Body of pancreas (tissue), 4 donors: Measurements from ENCODE around the gene RHAG. TPM values are rescaled to one million over a fixed set of nuclear protein-coding genes. Genes with fewer than 3 reads are reported as not detected.
A peak's percentile ranks its signal among the peaks of the same experiment; 100 is the strongest.

Source experiments
- ATAC-seq: fragments of 150-250 bp; one replicate; pipeline ENCODE4 v1.9.1; 2016
- DNase-seq, 4 donors: peaks; one replicate each; pipeline ENCODE4 v3.0.0-alpha.2; 2019
- H3K27ac ChIP-seq, 4 donors: fragments of 200-600 bp; sonication (generic); 1 replicate in 3 of 4; 2 replicates in 1 of 4; pipeline versions ENCODE4 v1.5.1 to v1.6.1; 2016 to 2019; ENCODE audit warnings: mild to moderate bottlenecking in 1 of 4, mixed read lengths in 1 of 4, moderate library complexity in 1 of 4
- H3K27me3 ChIP-seq, 2 donors: fragments of 200-600 bp; sonication (generic); one replicate each; pipeline ENCODE4 v1.6.0; 2016; ENCODE audit warnings: mild to moderate bottlenecking in 1 of 2
- H3K36me3 ChIP-seq, 2 donors: fragments of 200-600 bp; sonication (generic); replicated peaks in 1 of 2; 2 replicates each; pipeline ENCODE4 v1.5.1; 2016; ENCODE audit warnings: low read depth in 2 of 2; ENCODE audit not compliant: insufficient read depth in 1 of 2
- H3K4me1 ChIP-seq: fragments of 200-600 bp; sonication (generic); one replicate; pipeline ENCODE4 v1.6.0; 2016
- H3K4me3 ChIP-seq, 2 donors: fragments of 200-600 bp; sonication (generic); 1 replicate in 1 of 2; 2 replicates in 1 of 2; pipeline ENCODE4 v1.5.1; 2016 to 2019
- H3K9me3 ChIP-seq, 3 donors: fragments of 200-600 bp; sonication (generic); 1 replicate in 2 of 3; 2 replicates in 1 of 3; pipeline ENCODE4 v1.5.1; 2016
- POLR2A ChIP-seq, 3 donors: fragments of 450-650 bp; IDR thresholded peaks; one replicate each; pipeline ENCODE4 v1.6.1; 2016; ENCODE audit warnings: antibody characterized with exemption in 3 of 3, mild to moderate bottlenecking in 2 of 3
- WGBS, 2 donors: methylation state at CpG; one replicate each; pipeline ENCODE4 v1.1.5; 2017; 5-methylcytosine and 5-hydroxymethylcytosine counted together
- intact Hi-C: fragments of 100-400 bp; cut with DNase I; formaldehyde crosslinking; loops from one replicate; pipeline ENCODE4 v1.15.1; 2023
- total RNA-seq, 2 donors: library from RNA; depleted of rRNA; stranded (reverse); fragments of >200 nt; gene quantifications; one replicate each; pipeline ENCODE4 v1.1.0, GENCODE V29; 2016
- TF ChIP-seq, protein P1 (sequence below), 7 experiments: fragments of 450-650 bp in 4 of 7; fragments of 200-600 bp in 3 of 7; sonication (generic) in 3 of 7; IDR thresholded peaks; one replicate each; pipeline ENCODE4 v1.5.1; 2016 to 2019; ENCODE audit warnings: antibody characterized with exemption in 7 of 7

Gene RHAG
- not detected for total RNA-seq

- ATAC-seq = no peak
- H3K27me3 ChIP-seq = no peaks in the 10 kb centered on the region
- TF ChIP-seq, protein P1, sequence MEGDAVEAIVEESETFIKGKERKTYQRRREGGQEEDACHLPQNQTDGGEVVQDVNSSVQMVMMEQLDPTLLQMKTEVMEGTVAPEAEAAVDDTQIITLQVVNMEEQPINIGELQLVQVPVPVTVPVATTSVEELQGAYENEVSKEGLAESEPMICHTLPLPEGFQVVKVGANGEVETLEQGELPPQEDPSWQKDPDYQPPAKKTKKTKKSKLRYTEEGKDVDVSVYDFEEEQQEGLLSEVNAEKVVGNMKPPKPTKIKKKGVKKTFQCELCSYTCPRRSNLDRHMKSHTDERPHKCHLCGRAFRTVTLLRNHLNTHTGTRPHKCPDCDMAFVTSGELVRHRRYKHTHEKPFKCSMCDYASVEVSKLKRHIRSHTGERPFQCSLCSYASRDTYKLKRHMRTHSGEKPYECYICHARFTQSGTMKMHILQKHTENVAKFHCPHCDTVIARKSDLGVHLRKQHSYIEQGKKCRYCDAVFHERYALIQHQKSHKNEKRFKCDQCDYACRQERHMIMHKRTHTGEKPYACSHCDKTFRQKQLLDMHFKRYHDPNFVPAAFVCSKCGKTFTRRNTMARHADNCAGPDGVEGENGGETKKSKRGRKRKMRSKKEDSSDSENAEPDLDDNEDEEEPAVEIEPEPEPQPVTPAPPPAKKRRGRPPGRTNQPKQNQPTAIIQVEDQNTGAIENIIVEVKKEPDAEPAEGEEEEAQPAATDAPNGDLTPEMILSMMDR (IDR thresholded peaks at IDR 0.05) = no peak
- TF ChIP-seq POLR2A (IDR thresholded peaks at IDR 0.05) = no peak
- no peaks in the 10 kb centered on the region for H3K4me1 ChIP-seq
- no peak within 1 kb of the TSS for H3K27ac ChIP-seq
- no peak within 1 kb of the TSS for H3K4me3 ChIP-seq
- WGBS, 2 donors = 52 to 59% methylated on average over 3 of the region's 3 CpGs
- DNase-seq = no peak
- no peaks in the 10 kb centered on the region for H3K36me3 ChIP-seq
- no peaks in the 10 kb centered on the region for H3K9me3 ChIP-seq
- intact Hi-C loops = no loop called here
These were observed at the start of gene RHAG for GRCh38 chr6:49636713-49637349. Gene RHAG, minus strand, starts transcription at chr6:49636839. Its CDS starts 27 bp downstream, at chr6:49636812.

DNA sequence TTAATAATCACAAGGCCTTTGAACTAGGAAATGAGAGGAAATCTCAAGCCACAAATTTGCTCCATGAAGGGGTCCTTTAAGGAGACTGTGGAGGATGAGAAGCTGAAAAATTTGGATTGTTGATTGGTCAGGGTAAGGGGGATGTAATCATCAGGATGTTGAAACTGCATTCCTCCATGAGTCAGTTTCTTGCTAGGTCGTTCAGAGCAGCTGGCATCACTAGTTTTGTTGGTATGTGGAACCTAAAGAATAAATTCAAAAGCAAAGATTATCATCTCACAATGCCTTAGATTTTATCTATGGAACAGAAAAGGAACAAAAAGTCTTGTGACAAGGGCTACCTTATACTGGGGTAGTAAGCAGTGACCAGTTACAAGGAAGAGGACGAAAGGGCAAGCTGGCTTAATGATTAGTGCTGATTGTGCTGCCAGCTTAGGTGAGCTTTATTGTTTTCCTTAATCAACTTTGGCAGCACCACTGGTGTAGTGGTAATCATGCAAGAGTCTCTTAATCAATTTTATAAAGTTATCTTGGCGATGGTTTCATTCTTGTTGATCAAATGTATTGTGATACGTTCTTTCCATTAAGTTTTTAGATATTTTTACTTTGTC, 40.1 kb upstream of the RHAG start:
- Histone ChIP-seq H3K27ac (no peak overlapping the region), H3K27me3 (no peaks in the 10 kb centered on the region), H3K4me3 (no peak overlapping the region), H3K4me1 (no peaks in the 10 kb centered on the region), H3K36me3 (no peaks in the 10 kb centered on the region), H3K9me3 (no peaks in the 10 kb centered on the region)
- ATAC-seq = peak; percentile 38
- WGBS, 2 donors = 26 to 28% methylated on average over 4 of the region's 4 CpGs
- DNase-seq = peak in 1 of 4 donors; percentile 8
- intact Hi-C loops = no loop called here
- TF ChIP-seq POLR2A (IDR thresholded peaks at IDR 0.05) = no peak
- TF ChIP-seq, protein P1 (IDR thresholded peaks at IDR 0.05) = no peak

DNA sequence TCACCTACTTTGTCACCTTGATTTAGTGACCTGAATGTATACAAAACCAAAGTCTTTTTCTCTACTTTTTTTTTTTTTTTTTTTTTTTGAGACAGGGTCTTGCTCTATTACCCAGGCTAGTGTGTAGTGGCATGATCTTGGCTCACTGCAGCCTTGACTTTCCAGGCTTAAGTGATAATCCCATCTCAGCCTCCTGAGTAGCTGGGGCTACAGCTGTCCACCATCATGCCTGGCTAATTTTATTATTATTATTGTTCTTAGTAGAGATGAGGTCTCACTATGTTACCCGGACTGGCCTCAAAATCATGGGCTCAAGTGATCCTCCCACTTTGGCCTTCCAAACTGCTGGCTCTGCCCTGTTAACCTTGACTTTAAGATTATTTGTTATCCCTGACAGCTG, 39.2 kb upstream of the RHAG start:
- no peaks in the 10 kb centered on the region for H3K4me1 ChIP-seq
- ATAC-seq (no peak), DNase-seq (no peak)
- no peak overlapping the region for H3K27ac ChIP-seq
- H3K4me3 ChIP-seq = no peak overlapping the region
- H3K36me3 ChIP-seq = no peaks in the 10 kb centered on the region
- intact Hi-C loops = no loop called here
- WGBS, 2 donors = 80 to 81% methylated on average over 1 of the region's 1 CpG
- no peaks in the 10 kb centered on the region for H3K9me3 ChIP-seq
- H3K27me3 ChIP-seq = no peaks in the 10 kb centered on the region
- TF ChIP-seq, protein P1 (IDR thresholded peaks at IDR 0.05) = no peak
- TF ChIP-seq POLR2A (IDR thresholded peaks at IDR 0.05) = no peak

GRCh38 chr6:49668083-49668511, 31.5 kb upstream of the RHAG start:
- TF ChIP-seq, protein P1 (IDR thresholded peaks at IDR 0.05) = no peak
- no peak for TF ChIP-seq POLR2A (IDR thresholded peaks at IDR 0.05)
- H3K27ac ChIP-seq = peak overlapping the region in 3 of 4 donors; percentile 1 to 54 (median 39)
- intact Hi-C loops = no loop called here
- H3K4me3 ChIP-seq = no peak overlapping the region
- H3K9me3 ChIP-seq = no peaks in the 10 kb centered on the region
- H3K36me3 ChIP-seq = no peaks in the 10 kb centered on the region
- no peak for DNase-seq
- no peaks in the 10 kb centered on the region for H3K4me1 ChIP-seq
- no peaks in the 10 kb centered on the region for H3K27me3 ChIP-seq
- ATAC-seq = peak; percentile 38
